Subcutaneous abdominal adipose tissue (tissue), 5 donors: ENCODE data around the gene MAZ.
A peak's percentile ranks its signal among the peaks of the same experiment; 100 is the strongest.

Experiments used
- H3K27ac ChIP-seq: one replicate; pipeline ENCODE4 v1.7.0; 2013; ENCODE audit warnings: low read depth, mild to moderate bottlenecking, inconsistent platforms, low read length, moderate library complexity
- H3K27me3 ChIP-seq, 5 donors: one replicate each; pipeline ENCODE4 v1.7.0; 2013; ENCODE audit warnings: low read length in 5 of 5, inconsistent platforms in 1 of 5; ENCODE audit not compliant: control insufficient read depth in 5 of 5, insufficient read depth in 4 of 5
- H3K36me3 ChIP-seq, 5 donors: one replicate each; pipeline ENCODE4 v1.7.0; 2013; ENCODE audit warnings: low read length in 5 of 5; ENCODE audit not compliant: control insufficient read depth in 5 of 5, insufficient read depth in 5 of 5
- H3K4me1 ChIP-seq, 5 donors: one replicate each; pipeline ENCODE4 v1.7.0; 2013; ENCODE audit warnings: low read length in 5 of 5, mild to moderate bottlenecking in 3 of 5, moderate library complexity in 1 of 5; ENCODE audit not compliant: control insufficient read depth in 5 of 5, insufficient read depth in 5 of 5
- H3K4me3 ChIP-seq, 5 donors: one replicate each; pipeline ENCODE4 v1.7.0; 2013; ENCODE audit warnings: low read length in 5 of 5, low read depth in 1 of 5
- H3K9ac ChIP-seq, 5 donors: one replicate each; pipeline ENCODE4 v1.7.0; 2013; ENCODE audit warnings: low read length in 5 of 5, mild to moderate bottlenecking in 4 of 5, moderate library complexity in 3 of 5
- H3K9me3 ChIP-seq, 5 donors: one replicate each; pipeline ENCODE4 v1.7.0; 2013; ENCODE audit warnings: low read length in 5 of 5; ENCODE audit not compliant: control insufficient read depth in 5 of 5
- donor health status: healthy.
- donor health status: healthy.
- donor health status: healthy.
- donor health status: healthy.
- donor health status: healthy.

The MAZ gene

GRCh38 chr16:29809850-29810698 is 3.7 kb downstream of the MAZ start:
- Histone ChIP-seq H3K9me3 (no peaks in the 10 kb centered on the region), H3K9ac (no peak overlapping the region), H3K4me1 (peaks cover 0 to 62% (median 57%) of the 10 kb centered on the region in 5 donors), H3K4me3 (no peak overlapping the region), H3K27ac (peak overlapping the region; percentile 57), H3K27me3 (no peaks in the 10 kb centered on the region), H3K36me3 (peaks cover 0 to 18% (median 15%) of the 10 kb centered on the region in 5 donors)

- H3K27ac ChIP-seq: peak overlapping the region; percentile 57
- H3K9me3 ChIP-seq: no peaks in the 10 kb centered on the region
- peaks cover 0 to 66% (median 60%) of the 10 kb centered on the region in 5 donors for H3K4me1 ChIP-seq
- no peaks in the 10 kb centered on the region for H3K27me3 ChIP-seq
- peaks cover 0 to 18% (median 15%) of the 10 kb centered on the region in 5 donors for H3K36me3 ChIP-seq
- peak overlapping the region in 3 of 5 donors; percentile 16 to 56 (median 45) for H3K9ac ChIP-seq
- peak overlapping the region in 3 of 5 donors; percentile 71 to 76 (median 75) for H3K4me3 ChIP-seq
Measured at GRCh38 chr16:29810699-29811169, 4.4 kb downstream of the MAZ start.

DNA sequence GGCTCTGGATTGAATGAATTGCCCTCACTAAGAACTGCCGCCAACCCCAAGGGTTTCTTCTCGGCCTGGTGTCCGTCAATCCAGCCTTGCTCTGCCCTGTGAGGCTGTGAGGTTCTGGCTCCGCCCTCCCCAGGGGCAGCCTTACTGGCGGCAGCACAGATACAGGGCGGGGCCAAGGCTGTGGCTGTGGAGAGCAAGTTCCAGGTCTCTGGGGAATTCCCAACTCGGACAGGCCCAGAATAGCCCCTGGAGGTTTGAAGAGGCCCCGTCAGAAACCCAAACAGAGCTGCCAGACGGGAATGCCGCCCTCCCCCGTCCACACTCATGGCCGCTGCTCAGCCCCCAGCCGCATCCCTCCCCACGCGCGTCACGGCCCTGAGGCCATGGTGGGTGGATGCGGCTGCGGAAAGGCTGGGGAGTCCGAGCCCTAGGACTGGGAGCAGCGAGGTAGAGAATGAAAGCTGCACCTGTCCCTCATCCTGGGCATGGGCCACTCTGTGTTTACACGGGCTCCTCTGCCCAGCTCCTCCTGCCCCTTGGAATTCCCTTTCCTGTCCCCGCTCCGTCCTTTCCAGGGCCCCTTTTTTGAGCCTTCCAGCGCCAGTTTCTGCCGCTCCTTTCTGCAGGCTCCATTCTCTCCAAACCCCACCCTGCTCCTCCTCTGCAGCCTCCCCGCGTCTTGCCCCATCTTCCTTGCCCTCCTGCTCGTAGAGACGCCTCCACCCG is 5.0 kb downstream of the MAZ start:
- H3K36me3 ChIP-seq: peaks cover 0 to 18% (median 15%) of the 10 kb centered on the region in 5 donors
- peak overlapping the region; percentile 57 for H3K27ac ChIP-seq
- no peaks in the 10 kb centered on the region for H3K27me3 ChIP-seq
- peak overlapping the region; percentile 70 to 82 (median 75) for H3K4me3 ChIP-seq
- H3K4me1 ChIP-seq: peaks cover 0 to 70% (median 60%) of the 10 kb centered on the region in 5 donors
- H3K9me3 ChIP-seq: no peaks in the 10 kb centered on the region
- H3K9ac ChIP-seq: peak overlapping the region in 4 of 5 donors; percentile 16 to 56 (median 48)

DNA sequence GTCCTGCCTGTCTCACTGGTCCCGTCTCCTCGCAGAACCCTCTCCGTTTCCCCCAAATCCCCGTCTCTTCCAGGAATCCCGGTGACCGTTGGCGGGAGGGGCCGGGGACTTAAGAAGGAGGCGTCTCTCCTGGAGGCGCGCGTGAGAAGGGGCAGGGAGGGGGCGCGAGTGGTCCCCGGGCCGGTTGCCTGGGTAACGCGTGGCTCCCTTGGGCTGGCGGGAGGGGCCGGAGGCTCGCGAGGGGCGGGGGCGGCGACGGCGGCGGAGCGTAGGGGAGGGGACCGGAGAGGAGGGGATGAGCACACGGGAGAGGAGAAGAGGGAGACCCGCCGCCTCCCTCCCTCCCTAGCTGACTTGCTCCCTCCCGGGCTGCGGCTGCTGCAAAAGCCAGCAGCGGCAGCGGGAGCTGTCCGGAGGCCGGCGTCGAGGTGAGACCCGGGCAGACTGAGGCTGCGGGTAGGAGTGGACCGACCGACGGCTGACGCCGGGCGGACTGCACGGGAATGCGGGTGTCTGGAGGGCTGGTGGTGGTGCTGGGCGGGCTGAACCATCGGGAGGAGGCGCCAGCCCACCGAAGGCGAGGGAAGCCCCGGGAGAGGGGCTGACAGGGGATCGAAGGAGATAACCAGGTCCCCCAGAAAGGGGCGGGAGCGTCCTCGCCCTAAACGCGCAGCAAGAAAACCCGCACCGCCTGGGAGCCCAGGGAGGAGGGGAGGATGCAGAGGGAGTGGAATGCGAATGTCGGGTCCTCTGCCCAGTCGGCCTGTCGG is 5.8 kb downstream of the MAZ start, which contains the start of gene PRRT2:
PRRT2 (plus strand) TSS at position 298 of the 770 bp plus-strand sequence. CDS start 862 bp downstream, outside the sequence.
- peak within 1 kb of the TSS in 4 of 5 donors; percentile 16 to 56 (median 48) for H3K9ac ChIP-seq
- peaks cover 2 to 77% (median 65%) of the 10 kb centered on the region in 5 donors for H3K4me1 ChIP-seq
- peak within 1 kb of the TSS; percentile 70 to 82 (median 75) for H3K4me3 ChIP-seq
- no peaks in the 10 kb centered on the region for H3K9me3 ChIP-seq
- peaks cover 0 to 18% (median 15%) of the 10 kb centered on the region in 5 donors for H3K36me3 ChIP-seq
- no peaks in the 10 kb centered on the region for H3K27me3 ChIP-seq
- peak within 1 kb of the TSS; percentile 57 for H3K27ac ChIP-seq

GRCh38 chr16:29812754-29813643 is 6.7 kb downstream of the MAZ start:
- Histone ChIP-seq H3K27ac (peak overlapping the region; percentile 57), H3K9me3 (no peaks in the 10 kb centered on the region), H3K4me1 (peaks cover 3 to 72% (median 64%) of the 10 kb centered on the region in 5 donors), H3K9ac (no peak overlapping the region), H3K36me3 (peaks cover 0 to 18% (median 15%) of the 10 kb centered on the region in 5 donors), H3K4me3 (peak overlapping the region; percentile 25 to 76 (median 70)), H3K27me3 (no peaks in the 10 kb centered on the region)

- Histone ChIP-seq H3K9ac (peak overlapping the region in 1 of 5 donors; percentile 51), H3K4me1 (peaks cover 3 to 63% (median 55%) of the 10 kb centered on the region in 5 donors), H3K4me3 (no peak overlapping the region), H3K27ac (no peak overlapping the region), H3K36me3 (peaks cover 0 to 18% (median 14%) of the 10 kb centered on the region in 5 donors), H3K27me3 (no peaks in the 10 kb centered on the region), H3K9me3 (no peaks in the 10 kb centered on the region)
Measured at GRCh38 chr16:29813644-29814562, 7.6 kb downstream of the MAZ start.

GRCh38 chr16:29814592-29814991 is 8.3 kb downstream of the MAZ start:
- no peaks in the 10 kb centered on the region for H3K27me3 ChIP-seq
- no peaks in the 10 kb centered on the region for H3K9me3 ChIP-seq
- peak overlapping the region in 1 of 5 donors; percentile 91 for H3K4me3 ChIP-seq
- no peak overlapping the region for H3K9ac ChIP-seq
- H3K4me1 ChIP-seq: peaks cover 3 to 62% (median 52%) of the 10 kb centered on the region in 5 donors
- H3K27ac ChIP-seq: no peak overlapping the region
- peaks cover 0 to 19% (median 12%) of the 10 kb centered on the region in 5 donors for H3K36me3 ChIP-seq

GRCh38 chr16:29815032-29815721 is 8.8 kb downstream of the MAZ start:
- H3K27me3 ChIP-seq: no peaks in the 10 kb centered on the region
- H3K9me3 ChIP-seq: no peaks in the 10 kb centered on the region
- H3K9ac ChIP-seq: peak overlapping the region in 3 of 5 donors; percentile 48 to 64 (median 62)
- H3K36me3 ChIP-seq: peaks cover 0 to 17% (median 10%) of the 10 kb centered on the region in 5 donors
- peak overlapping the region; percentile 83 for H3K27ac ChIP-seq
- H3K4me1 ChIP-seq: peaks cover 3 to 62% (median 54%) of the 10 kb centered on the region in 5 donors
- peak overlapping the region; percentile 39 to 91 (median 81) for H3K4me3 ChIP-seq
